NCI-H2107 (cell line): ENCODE data around the gene TULP1.
"Not testable (repeated sequence)": the region's sequence is repeated elsewhere in the genome, so short reads cannot be mapped to it uniquely, and the experiment has no call there.

Experiments
- DNase-seq: peaks from one replicate; lab custom pipeline; 2025; lab: John Stamatoyannopoulos, UW

TULP1 gene

GRCh38 chr6:35521235-35521634 is 8.5 kb upstream of the TULP1 start:
- DNase-seq, result no peak

DNA sequence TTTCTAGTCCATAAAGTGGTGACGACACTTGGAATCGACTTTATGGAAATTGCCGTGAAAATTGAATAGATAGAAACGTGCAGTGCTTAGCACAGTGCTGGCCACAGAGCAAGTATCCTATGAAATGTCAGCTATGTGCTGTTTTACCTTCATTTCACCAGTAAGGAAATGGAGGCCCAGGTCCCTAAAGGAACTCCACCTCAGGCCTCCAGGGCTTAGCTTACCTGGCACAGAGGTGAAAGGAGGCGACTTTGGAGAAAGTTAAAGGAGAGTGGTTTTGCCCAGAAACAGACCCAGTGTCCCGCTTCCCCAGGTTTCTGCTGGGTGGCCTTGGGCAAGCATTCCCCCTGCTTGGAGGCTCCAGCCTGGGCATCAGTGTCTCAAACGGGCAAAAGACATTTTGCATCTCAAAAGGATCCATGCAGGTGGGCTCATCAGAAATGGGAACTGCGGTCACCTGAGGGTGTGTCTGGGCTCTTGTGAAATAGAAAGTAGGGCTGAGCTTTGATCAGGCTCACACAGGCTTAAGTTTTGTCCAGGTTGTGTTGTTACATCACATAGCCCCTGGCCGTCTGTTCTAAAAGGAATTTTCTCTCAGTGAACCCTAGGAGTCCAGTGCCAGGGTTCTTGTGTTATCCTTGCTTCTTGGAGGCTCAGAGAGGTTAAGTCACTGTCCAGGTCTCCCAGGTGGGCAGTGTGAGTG is 6.8 kb upstream of the TULP1 start:
- no peak for DNase-seq

DNA sequence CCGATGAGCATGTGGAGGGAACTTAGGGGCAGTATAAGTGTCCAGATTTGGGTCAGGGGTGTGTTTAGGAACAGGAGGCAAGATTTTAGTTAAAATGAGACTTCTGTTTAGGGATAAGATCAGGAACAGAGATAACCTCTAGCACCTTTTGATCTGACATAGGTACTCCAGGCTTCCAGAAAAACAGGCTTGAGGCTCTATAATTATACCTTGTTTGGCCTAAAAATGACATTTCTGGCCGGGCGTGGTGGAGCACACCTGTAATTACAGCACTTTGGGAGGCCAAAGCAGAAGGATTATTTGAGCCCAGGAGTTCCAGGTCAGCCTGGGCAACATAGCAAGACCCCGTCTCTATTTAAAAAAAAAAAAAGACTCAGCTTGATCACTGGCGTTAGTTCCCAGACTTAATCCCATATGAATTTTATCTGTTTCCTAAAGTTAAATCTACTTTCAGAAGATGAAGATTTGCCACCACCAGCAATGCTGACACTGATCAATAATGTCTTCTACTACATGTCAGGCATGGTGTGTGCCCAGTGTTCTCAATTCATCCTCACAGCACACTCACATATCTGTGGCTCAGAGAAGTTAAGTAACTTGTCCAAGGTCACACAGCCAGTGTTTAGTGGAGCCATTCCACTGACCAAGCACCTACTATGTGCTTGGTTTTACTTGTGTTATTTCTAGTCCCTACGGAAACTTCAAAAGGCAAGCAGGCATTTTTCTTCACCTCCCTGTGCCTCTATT is 6.0 kb upstream of the TULP1 start:
- DNase-seq, result no peak

DNA sequence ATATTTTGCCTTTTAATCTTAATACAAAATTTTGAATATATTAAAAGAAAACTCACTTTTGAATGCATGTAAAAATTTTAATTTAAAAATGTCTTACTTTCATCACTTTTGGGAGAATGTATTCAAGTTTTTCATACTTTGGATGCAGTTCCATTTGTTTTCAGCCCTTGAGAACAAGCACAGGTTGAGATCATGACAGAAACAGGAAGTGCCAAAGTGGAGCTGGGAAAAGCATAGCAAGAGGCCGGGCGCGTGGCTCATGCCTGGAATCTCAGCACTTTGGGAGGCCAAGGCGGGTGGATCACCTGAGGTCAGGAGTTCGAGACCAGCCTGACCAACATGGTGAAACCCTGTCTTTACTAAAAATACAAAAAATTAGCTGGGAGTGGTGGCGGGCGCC is 5.3 kb upstream of the TULP1 start:
- DNase-seq, result not testable (repeated sequence)

DNA sequence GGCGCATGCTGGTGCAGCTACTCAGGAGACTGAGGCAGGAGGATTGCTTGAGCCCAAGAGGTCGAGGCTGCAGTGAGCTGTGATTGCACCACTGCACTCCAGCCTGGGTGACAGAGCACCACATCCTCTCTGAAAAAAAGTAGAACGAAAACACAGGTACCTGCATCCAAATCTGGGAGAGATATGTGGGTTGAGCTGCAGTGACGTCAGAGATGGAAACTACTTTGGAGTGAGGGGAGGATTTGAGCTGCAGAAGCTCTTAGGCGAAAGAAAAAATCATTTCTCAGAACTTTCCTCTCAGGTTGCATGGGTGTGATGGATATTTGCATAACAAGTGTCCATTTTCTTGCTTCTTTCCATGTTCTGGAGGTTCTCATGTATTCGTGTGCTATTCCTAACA is 4.0 kb upstream of the TULP1 start:
- DNase-seq, result no peak

DNA sequence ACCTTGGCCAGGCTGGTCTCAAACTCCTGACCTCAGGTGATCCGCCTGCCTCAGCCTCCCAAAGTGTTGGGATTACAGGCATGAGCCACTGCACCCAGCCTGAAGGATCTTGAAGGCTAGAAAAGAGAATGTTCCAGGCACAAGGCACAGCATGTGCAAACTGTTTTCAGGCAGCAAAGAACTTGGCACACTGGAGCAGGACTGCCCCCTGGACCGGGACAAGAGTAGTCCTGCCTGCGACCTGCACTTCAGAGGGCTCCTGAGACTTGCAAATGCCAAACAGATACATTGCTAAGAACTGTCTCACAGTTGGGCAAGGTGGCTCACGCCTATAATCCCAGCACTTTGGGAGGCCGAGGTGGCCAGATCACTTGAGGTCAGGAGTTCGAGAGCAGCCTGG is 3.2 kb upstream of the TULP1 start:
- not testable (repeated sequence) for DNase-seq

GRCh38 chr6:35514587-35514986 is 1.9 kb upstream of the TULP1 start:
- DNase-seq, result no peak

GRCh38 chr6:35512006-35512405 is 690 bp downstream of the TULP1 start:
- DNase-seq, result no peak

DNA sequence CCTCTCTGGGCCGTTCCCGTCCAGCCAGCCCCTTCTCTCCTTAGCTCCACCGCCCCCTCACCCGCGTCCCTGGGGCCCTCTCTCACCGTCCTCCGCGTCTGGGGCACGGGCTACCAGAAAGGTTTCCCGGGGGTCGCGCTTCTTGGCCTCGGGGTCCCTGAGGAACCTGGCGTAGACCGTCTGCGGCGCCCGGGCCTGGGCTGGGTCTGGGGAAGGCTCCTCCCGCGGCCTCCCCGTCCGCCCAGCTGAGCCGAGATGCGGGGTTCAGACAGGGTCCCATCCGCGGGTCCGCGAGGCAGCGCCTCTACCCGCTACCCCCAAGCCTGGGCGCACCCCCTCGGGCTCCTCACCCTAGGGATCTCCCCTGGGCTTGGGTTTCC is 1.1 kb downstream of the TULP1 start:
- DNase-seq, result no peak

GRCh38 chr6:35510916-35511561 is 1.7 kb downstream of the TULP1 start:
- DNase-seq, result no peak

GRCh38 chr6:35508542-35508941 is 4.2 kb downstream of the TULP1 start:
- DNase-seq, result no peak

DNA sequence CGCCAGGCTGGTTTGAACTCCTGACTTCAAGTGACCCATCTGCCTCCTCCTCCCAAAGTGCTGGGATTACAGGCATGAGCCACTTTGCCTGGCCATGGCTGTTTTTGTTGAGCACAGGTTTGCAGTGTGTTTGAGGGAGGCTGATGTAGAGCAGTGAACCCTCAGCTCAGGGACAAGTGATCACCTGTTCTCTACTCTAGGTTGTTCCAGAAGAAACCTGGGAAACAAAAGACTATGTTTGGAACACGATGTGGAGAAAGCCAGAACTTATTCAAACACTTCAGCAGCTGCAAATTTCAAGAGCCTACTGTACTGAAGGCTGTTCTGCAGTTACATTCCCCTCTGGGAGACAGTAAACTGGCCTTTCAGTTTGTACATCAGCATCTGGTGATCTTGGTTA is 4.7 kb downstream of the TULP1 start:
- no peak for DNase-seq

- no peak for DNase-seq
Measured at GRCh38 chr6:35507221-35507620, 5.5 kb downstream of the TULP1 start.

GRCh38 chr6:35506536-35506935 is 6.2 kb downstream of the TULP1 start:
- DNase-seq, result no peak

- no peak for DNase-seq
Measured at GRCh38 chr6:35505999-35506412, 6.7 kb downstream of the TULP1 start.

DNA sequence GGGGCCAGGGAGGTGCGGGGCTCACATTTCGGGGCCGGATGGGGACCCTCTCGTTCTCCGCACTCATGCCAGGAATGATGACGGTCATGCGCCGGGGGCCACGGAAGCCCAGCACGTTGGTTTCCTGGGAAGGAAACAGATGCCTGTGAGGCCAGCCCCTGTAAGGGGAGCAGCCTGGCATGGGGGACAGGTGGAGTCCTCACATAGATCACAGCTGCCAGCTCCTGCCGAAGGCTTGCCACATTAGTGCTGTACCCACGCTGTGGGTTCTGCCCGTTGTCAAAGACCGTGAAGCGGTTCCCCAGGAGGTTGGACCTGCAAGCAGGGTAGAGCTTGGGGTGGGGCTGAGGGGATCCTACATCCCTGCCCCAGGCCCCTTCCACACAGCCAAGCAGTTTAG is 9.2 kb downstream of the TULP1 start:
- no peak for DNase-seq

- DNase-seq, result no peak
Measured at GRCh38 chr6:35501784-35502183, 10.9 kb downstream of the TULP1 start.

GRCh38 chr6:35500782-35501181 is 11.9 kb downstream of the TULP1 start:
- DNase-seq, result no peak

DNA sequence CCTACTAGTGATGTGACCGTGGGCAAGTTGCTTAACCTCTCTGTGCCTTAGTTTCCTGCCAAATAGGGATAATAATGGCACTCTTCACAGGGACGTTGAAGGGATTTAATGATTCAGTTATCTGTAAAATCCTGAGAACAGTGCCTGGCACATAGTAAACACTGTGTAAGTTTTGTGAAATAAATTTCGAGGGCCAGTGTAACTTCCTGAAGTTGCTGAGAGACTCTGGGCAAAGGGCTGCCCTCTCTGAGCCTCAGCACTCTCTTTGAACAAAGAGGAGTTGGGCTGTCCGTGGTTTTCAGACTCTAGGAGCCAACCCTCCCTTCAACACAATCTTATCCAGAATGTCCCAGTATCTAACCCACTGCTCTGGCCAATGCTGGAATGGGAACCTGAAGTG is 13.3 kb downstream of the TULP1 start:
- no peak for DNase-seq

GRCh38 chr6:35498422-35499067 is 14.2 kb downstream of the TULP1 start:
- no peak for DNase-seq

DNA sequence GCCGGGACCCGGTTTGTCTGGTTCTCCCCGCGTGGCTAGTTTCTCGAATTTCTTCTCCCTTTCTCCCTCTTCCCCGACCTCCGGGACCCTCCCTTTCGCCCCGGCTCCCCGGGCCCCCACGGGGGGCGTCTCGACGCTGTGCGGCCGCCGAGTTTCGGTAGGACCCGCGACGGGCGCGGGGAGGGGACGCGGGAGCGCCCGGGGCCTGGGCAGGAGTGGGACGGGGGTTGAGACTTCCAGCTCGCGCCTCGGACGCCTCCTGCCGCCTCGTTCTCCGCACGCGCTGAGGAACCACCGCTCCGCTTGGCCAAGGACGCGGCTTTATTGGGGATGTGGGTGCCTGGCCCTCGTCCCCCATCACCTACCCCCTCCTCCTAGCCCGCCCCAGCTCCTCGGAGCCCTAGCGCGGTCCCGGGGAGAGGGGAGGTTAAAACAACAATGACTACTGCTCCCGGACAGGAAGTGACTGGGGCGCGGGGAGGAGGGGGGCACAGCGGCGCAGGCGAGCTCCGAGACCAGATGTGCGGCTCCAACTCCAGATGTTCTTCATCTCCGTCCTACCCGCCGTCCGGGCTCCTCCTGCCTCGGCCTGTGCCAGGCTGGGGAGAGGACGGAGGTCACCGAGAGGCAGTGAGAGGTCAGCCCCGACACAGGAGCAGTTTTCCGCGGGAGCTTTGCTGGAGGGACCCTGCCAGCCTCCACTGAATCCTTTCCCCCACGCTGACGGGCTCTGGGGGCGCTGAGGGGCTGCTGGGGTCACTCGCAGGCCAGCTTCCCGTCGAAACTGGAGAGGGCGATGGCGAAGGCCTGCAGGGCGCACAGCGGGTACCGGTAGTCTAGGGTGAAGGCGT is 14.9 kb downstream of the TULP1 start:
- no peak for DNase-seq
